GM21528 (cell line): ENCODE measurements around the gene ODF2.
A peak's percentile ranks its signal among the peaks of the same experiment; 100 is the strongest.
"Not testable (repeated sequence)": the region's sequence is repeated elsewhere in the genome, so short reads cannot be mapped to it uniquely, and the experiment has no call there.

Experiments
- ATAC-seq: cut with Tn5 transposase; IDR thresholded peaks from one replicate; pipeline ENCODE4 v1.9.1; 2021; ENCODE audit warnings: mild to moderate bottlenecking, moderate library complexity; ENCODE audit not compliant: unreplicated experiment, low FRiP score

ODF2 gene

GRCh38 chr9:128455849-128456612 is at the start of gene ODF2:
Gene ODF2 (plus strand): TSS chr9:128456006. CDS start chr9:128456092, 86 bp downstream.
- ATAC-seq, result peak; percentile 76

- no peak for ATAC-seq
Observed at GRCh38 chr9:128406848-128407391, 48.9 kb upstream of the ODF2 start.

GRCh38 chr9:128408963-128409431 is 46.8 kb upstream of the ODF2 start:
- ATAC-seq, result no peak

- ATAC-seq, result no peak
Observed at GRCh38 chr9:128409450-128409849, 46.4 kb upstream of the ODF2 start.

- ATAC-seq, result no peak
Observed at GRCh38 chr9:128409978-128410377, 45.8 kb upstream of the ODF2 start.

GRCh38 chr9:128411364-128412119 is 44.3 kb upstream of the ODF2 start:
- no peak for ATAC-seq

GRCh38 chr9:128412120-128412790 is 43.6 kb upstream of the ODF2 start:
- ATAC-seq, result no peak

- ATAC-seq, result not testable (repeated sequence)
Observed at GRCh38 chr9:128413728-128414127, 42.1 kb upstream of the ODF2 start.

GRCh38 chr9:128414461-128414860 is 41.3 kb upstream of the ODF2 start:
- ATAC-seq, result no peak

- ATAC-seq, result no peak
Observed at GRCh38 chr9:128415281-128415680, 40.5 kb upstream of the ODF2 start.

- no peak for ATAC-seq
Observed at GRCh38 chr9:128416014-128416413, 39.8 kb upstream of the ODF2 start.

GRCh38 chr9:128416432-128417019 is 39.3 kb upstream of the ODF2 start:
- no peak for ATAC-seq

- no peak for ATAC-seq
Observed at GRCh38 chr9:128419061-128419925, 36.5 kb upstream of the ODF2 start.

- peak; percentile 58 for ATAC-seq
Observed at GRCh38 chr9:128420060-128420650, 35.7 kb upstream of the ODF2 start.

GRCh38 chr9:128420651-128421481 is 34.9 kb upstream of the ODF2 start, which contains the start of gene CERCAM:
Gene CERCAM (plus strand): TSS chr9:128420857. CDS start chr9:128420878, 21 bp downstream.
- peak; percentile 80 for ATAC-seq

- no peak for ATAC-seq
Observed at GRCh38 chr9:128421482-128421996, 34.3 kb upstream of the ODF2 start.

- ATAC-seq, result not testable (repeated sequence)
Observed at GRCh38 chr9:128422022-128422782, 33.6 kb upstream of the ODF2 start.
